Kidney glomerular epithelial cell (primary cell): ENCODE data around the gene BAK1.

Source experiments
- DNase-seq: peaks from one replicate; lab custom pipeline; 2025; lab: John Stamatoyannopoulos, UW

Gene BAK1

DNA sequence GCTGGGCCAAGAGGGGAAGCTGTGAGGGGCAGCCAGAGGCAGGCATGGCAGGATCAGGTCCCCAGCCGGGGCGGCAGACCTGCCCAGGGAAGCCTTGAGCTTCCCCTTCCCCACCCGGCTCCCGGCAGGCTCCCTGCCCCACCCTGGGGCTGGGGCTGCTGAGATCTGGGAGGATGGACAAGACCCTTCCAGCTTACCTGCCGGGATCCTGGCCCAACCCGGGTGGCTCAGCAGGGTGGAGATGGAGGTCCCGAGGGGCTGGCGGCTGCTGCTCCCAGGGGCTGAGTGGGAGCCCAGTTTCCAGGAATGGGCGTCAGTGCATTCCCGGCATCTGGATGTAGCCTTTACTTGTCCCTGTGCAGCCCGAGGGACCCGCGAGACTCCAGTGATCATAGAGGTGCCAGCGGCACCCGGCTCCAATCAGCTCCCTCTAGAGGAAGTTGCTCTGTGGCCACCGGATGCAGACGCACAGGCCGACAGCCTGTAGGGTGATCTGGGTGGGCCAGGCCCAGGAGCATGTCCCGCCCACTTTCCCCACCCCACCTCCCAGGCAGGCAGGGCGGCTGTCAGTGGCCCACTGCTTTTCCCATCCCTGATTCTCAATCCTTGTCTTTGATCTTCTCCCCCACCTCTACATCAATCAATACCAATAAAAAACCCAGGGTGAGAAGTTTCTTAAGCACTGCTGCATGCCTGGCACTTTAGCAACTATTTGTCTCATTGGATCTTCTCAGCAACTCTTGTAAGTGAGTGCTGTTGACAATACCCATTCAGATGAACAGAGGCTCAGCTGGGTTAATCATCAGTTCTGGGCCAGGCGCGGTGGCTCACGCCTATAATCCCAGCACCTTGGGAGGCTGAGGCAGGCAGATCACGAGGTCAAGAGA, at the start of gene BAK1:
BAK1 (minus strand) TSS at position 449 of the 887 bp plus-strand sequence. CDS start 2,672 bp downstream, outside the sequence.
- DNase-seq: peak; percentile 94

- no peak for DNase-seq
Measured at GRCh38 chr6:33628401-33628964, 48.4 kb upstream of the BAK1 start.

DNA sequence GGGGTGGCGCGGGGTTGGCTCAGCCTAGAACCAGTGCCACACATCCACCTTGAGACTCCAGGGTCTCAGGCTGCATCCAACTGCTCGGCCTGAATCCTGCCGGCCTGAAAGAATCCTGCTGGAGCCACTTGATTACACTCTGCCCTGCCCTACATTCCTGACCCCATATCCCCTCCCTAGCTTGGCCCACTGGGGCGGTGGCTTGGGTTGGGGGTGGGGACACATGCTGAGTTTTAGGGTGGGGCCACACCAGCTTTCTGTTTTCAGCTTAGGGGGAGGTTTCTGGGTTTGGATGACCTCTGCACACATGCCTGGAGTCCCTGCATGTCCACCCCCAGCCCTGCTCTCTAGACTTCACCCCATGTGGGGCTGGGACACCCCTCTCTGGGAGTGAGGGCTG, 47.8 kb upstream of the BAK1 start:
- DNase-seq: no peak

DNA sequence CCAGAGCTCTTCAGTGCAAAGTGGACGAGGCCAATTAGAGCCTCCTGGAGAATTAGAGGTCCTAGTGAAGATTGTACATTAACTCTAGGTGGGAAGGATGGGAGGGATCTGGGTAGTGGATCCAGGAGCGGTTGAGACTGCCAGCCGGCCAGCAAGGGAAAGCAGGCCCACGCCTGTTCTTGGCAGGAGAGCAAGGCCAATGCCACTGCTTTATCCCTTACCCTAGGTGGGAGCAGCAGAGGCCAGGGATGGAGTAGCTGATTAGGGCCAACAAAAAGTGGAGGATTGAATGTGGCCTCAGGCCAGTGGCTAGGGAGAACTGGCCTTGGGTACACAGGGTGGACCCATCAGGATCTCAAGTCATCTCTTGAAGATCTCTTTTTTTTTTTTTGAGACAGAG, 44.8 kb upstream of the BAK1 start:
- DNase-seq: no peak

DNA sequence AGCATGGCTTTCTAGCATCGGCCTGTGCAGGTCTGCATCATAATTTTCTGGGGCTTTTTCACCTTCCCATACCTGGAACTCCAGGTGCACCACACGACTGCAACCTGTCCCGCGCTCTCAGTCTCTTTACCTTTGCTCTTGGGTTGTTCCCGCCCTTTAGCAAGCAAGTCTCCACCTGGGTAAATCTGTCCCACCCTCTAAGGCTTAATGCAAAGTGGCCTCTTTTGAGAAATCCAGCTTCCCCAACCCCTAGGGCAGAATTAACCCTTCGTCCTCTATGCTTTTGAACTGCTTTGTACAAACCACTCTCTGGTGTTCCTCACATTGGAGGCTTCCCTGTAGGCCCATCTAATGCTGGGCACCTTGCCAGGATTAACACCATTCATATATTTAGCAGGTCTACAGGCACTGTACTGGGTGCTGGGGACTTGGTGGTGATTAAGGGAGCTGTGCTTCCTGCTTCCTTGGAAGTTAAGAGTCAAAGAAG, 43.9 kb upstream of the BAK1 start:
- no peak for DNase-seq

GRCh38 chr6:33622456-33623431, 42.7 kb upstream of the BAK1 start:
- no peak for DNase-seq

DNA sequence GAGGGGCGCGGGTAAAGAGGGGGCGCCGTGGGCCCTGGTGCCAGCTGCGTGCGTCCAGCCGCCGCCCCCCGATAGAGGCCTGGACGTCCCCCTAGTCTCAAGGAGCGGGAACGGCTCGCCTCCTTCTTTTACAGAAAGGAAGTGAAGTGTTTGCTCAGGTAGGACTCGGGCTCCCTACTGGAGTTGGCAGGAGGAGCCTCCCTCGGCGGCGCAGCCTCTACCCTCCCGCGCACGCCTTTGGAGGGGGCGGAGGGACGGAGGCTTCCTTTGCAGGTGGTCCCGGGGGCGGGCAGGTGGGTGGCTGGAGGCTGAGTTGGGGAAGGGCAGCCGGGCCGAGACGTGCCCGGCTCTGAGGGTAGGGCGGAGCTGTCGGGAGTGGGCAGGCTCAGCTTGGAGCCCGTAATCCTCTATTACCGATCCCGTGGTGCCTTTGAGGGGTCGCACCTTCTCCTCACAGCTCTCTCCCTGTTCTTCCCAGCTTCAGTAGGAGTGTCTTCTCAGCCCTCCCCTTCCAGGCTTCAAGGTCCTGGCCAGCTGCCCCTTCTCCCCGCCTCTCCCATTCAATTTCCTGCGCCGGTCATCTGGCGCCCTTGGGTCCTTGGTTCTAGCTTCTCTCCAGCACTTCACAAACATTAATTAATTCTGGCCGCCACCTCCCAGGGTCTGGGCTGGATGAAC, 41.8 kb upstream of the BAK1 start:
- DNase-seq: peak; percentile 32

DNA sequence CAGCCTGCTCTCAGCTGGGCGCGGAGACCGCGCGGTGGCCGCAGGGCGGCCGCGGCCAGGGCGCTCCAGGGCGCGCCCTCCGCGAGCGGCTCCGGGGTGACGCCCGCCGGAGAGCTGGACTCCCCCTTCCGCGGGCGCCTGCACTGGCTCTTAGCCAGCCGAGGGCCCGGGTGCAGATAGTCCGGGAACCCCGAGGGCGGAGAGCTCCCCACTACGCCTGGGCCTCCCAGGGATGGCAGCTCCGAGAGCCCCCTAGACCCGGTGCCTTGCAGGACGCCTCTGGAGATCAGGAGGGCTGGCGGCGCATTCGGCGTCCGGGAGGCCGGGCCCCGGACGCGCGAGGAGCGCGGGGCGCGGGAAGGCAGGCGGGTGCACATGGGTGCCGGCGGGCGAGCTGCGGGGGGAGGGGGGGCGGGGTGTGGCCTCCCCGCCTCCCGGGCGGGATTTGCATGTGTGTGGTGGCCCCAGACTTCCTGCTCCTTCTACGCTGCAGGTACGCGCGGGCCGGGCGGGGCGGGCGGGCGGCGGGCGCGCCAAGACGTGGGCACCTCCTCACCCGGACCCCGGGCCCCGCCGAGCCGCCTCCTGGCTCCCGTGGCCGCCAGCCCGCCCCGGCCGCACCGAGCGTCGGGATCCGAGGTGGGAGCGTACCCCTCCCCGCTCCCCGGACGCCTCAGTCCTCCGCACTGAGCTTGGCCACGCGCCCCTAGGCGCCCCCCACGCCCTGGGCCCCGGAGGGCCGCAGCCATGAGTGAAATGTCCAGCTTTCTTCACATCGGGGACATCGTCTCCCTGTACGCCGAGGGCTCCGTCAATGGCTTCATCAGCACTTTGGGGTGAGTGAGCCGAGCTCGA, 41.0 kb upstream of the BAK1 start, which contains the start of gene ITPR3:
ITPR3 (plus strand) TSS at position 467 of the 855 bp plus-strand sequence; CDS start at position 748, 281 bp downstream.
- DNase-seq: peak; percentile 30

- peak; percentile 44 for DNase-seq
Measured at GRCh38 chr6:33620158-33620855, 40.2 kb upstream of the BAK1 start.

DNA sequence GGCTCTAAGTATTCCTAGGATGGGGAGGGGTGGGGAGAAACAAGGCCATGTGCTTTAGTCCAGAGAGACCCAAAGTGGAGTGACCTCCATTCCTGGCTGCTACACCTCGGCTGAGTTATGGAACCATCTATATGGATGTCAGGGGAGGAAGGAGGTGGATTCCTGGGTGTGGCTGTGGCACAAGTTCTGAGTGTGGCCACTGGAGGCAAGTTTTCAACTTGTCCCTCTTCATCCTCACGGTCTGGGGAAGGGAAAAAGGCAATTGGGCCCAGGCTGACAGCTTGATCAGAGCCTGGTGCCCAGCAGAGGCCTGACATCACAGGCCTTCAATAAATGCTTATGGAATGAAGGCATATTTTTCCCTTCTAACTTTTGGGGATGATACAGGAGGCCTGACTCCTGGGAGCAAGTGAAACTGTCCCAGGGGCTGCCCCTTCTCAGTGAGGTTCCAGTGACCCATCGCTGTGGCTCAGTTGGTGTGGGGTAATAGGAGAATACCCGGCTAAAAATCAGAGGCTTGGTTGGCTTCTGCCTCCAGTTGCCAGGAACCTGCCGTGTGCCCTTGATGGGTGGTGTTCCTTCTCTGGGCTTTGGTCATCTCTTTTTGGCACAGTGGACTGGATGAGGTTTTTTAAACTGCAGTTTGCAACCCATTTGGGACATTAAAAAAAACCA, 39.2 kb upstream of the BAK1 start:
- no peak for DNase-seq

DNA sequence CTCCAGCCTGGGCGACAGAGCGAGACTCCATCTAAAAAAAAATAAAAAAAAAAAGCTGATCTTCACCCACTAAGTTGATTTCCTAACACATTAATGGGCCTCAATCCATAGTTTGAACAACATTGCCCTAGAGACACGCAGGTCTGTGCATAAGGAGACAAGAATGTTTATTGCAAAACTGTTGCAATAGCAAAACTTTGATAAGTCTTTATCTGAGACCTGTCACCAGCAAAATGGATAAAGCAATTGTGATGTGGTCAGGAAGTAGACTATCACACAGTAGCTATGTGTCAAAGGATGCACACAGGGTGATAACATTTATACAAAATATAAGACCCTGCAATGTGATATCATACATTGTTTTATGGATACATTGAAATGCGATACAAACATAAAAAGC, 36.8 kb upstream of the BAK1 start:
- no peak for DNase-seq

DNA sequence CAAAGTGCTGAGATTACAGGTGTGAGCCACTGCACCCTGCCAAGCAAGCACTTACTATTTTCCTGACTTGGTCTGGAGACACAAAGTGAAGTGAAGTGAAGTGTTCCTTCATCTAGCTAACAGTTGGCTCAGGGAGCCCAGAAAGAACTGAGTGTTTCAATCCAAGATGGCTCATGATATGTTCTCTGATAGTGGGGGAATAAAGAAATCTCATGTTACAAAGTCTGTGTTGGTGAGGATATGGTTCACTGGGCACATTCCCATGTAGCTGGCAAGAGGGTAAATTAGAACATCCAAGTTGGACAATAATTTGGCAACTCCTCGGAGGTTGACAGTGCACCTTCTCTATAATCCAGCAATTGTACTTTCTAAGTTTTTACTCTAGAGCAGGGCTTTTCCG, 36.0 kb upstream of the BAK1 start:
- no peak for DNase-seq

- DNase-seq: no peak
Measured at GRCh38 chr6:33613795-33614168, 33.7 kb upstream of the BAK1 start.

DNA sequence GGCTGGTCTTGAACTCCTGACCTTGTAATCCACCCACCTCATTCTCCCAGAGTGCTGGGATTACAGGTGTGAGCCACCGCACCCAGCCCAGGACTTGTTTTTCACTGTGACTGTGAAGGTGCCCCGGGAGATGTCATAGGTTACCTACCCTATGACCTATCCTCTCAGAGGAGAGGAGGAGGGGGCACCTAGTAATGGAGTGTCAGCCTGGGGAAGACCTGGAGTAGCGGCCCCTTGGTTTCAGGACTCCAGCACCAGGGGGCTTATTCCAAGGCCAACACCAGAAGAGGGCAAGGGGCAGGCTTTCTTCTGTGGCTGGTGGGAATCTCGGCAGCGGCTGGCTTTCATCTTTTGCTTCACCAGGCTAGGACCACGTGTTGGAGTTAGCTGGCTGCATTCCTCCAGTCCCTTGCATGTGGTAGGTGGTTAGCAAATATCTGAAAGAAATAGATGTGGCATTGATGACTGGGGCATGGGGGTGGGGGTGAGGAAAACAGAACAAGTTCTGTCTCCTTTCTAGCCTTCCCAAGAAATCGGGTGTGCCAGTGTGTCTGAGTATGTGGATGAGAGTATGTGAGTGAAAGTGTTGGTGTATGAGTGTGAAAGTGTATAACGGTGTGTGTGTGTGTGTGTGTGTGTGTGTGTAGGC, 33.2 kb upstream of the BAK1 start:
- DNase-seq: no peak

GRCh38 chr6:33610779-33611732, 31.0 kb upstream of the BAK1 start:
- no peak for DNase-seq

- no peak for DNase-seq
Measured at GRCh38 chr6:33610067-33610466, 30.0 kb upstream of the BAK1 start.

DNA sequence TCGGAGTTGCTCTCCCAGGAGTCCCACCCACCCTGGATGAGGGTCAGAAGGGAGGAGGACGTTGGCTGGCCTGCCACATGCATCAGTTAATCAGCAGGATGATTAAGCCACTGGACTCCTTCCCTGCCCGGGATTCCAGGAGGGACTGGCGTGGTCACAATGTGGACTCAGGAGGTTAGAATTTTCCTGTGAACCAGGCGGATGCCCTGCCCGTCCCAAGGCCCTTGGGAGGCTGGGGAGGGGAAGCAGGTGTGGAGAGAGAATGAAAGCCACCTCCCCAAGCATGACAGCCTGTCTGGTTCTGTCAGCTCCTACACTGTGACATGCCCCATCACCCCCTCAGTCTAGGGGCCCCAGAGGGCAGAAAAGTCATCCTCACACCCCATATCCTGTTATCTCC, 29.5 kb upstream of the BAK1 start:
- peak; percentile 26 for DNase-seq

GRCh38 chr6:33609019-33609418, 28.9 kb upstream of the BAK1 start:
- no peak for DNase-seq
